Heart left ventricle (tissue), 16 donors: ENCODE results near the gene PHB1. TPM values are rescaled to one million over a fixed set of nuclear protein-coding genes. Genes with fewer than 3 reads are reported as not detected.

Experiments
- ATAC-seq, 4 donors: fragments of 200-7000 bp; cut with Tn5 transposase; one replicate each; pipeline ENCODE4 v1.9.1; 2020 to 2022; ENCODE audit warnings: moderate library complexity in 4 of 4, mild to moderate bottlenecking in 3 of 4, moderate number of reproducible peaks in 1 of 4
- DNase-seq, 5 donors: peaks; one replicate each; pipeline ENCODE4 v3.0.0-alpha.2; 2020
- H3K27ac ChIP-seq, 12 donors: fragments of 200-600 bp; sonication (generic) in 4 of 12; one replicate each; pipeline versions ENCODE4 v1.5.0 to v1.8.0; 2016 to 2022; ENCODE audit warnings: mild to moderate bottlenecking in 2 of 12
- H3K27me3 ChIP-seq, 9 donors: fragments of 200-600 bp; sonication (generic) in 2 of 9; one replicate each; pipeline versions ENCODE4 v1.5.1 to v1.8.0; 2016 to 2022; ENCODE audit warnings: mild to moderate bottlenecking in 3 of 9
- H3K36me3 ChIP-seq, 9 donors: fragments of 200-600 bp; sonication (generic) in 2 of 9; one replicate each; pipeline versions ENCODE4 v1.5.0 to v1.8.0; 2018 to 2022; ENCODE audit warnings: mild to moderate bottlenecking in 2 of 9
- H3K4me1 ChIP-seq, 12 donors: fragments of 200-600 bp; sonication (generic) in 4 of 12; one replicate each; pipeline versions ENCODE4 v1.5.0 to v1.8.0; 2016 to 2022; ENCODE audit warnings: mild to moderate bottlenecking in 3 of 12
- H3K4me3 ChIP-seq, 12 donors: fragments of 200-600 bp; sonication (generic) in 4 of 12; one replicate each; pipeline versions ENCODE4 v1.5.0 to v1.8.0; 2017 to 2022; ENCODE audit warnings: mild to moderate bottlenecking in 9 of 12, moderate library complexity in 4 of 12
- H3K9me3 ChIP-seq, 12 donors: fragments of 200-600 bp; sonication (generic) in 4 of 12; one replicate each; pipeline versions ENCODE4 v1.5.0 to v1.8.0; 2016 to 2022; ENCODE audit warnings: mild to moderate bottlenecking in 1 of 12
- POLR2A ChIP-seq, 2 donors: fragments of 450-650 bp; IDR thresholded peaks; one replicate each; pipeline ENCODE4 v1.6.1; 2017; ENCODE audit warnings: antibody characterized with exemption in 2 of 2, mild to moderate bottlenecking in 2 of 2, moderate library complexity in 2 of 2
- WGBS, 4 donors: extraction: QIAGEN DNeasy Blood & Tissue Kit in 2 of 4; methylation state at CpG; one replicate each; pipeline versions ENCODE4 v1.1.5 to v1.1.7; 2013 to 2018; 5-methylcytosine and 5-hydroxymethylcytosine counted together
- intact Hi-C, 10 donors: fragments of 100-400 bp; cut with DNase I; formaldehyde crosslinking; loops; one replicate each; pipeline versions ENCODE4 v1.11.1 to v1.14.2; 2022
- polyA plus RNA-seq, 2 donors: library from polyadenylated mRNA; stranded (reverse); fragments of 200-250 nt; gene quantifications; one replicate each; pipeline ENCODE4 v1.2.3, GENCODE V29; 2013
- total RNA-seq, 9 donors: library from RNA; depleted of rRNA in 2 of 9; stranded (reverse); fragments of >200 nt in 2 of 9; fragmentation: NEBNext Ultra II Directional in 3 of 9; extraction: Animal tissue kit (Norgen Biotek cat#: 25700) in 3 of 9; gene quantifications; one replicate each; pipeline versions ENCODE4 v1.1.0 to v1.2.4, GENCODE V29; 2016 to 2023
- TF ChIP-seq, protein P1 (sequence below), 12 donors: fragments of 200-600 bp; sonication (generic) in 4 of 12; IDR thresholded peaks; one replicate each; pipeline versions ENCODE4 v1.5.0 to v1.8.0; 2018 to 2022; ENCODE audit warnings: antibody characterized with exemption in 12 of 12, mild to moderate bottlenecking in 5 of 12
- donor health status: ischemic (EF 13 %, LVEDD 7.1; RV severe dilation, severe dysfunction).
- donor health status: healthy with polysubstance abuse.
- donor health status: DM: no; HTN: yes; CAD: no.
- donor health status: DM: no; HTN: no; CAD: no.
- donor health status: ischemic (EF 25% LVEDD 6.9; RV normal size, moderate dysfunction).
- donor health status: ischemic (EF 25% LVEDD 5.7; RV mildly dilated, moderate dysfunction).
- donor health status: healthy.
- donor health status: DM: yes; HTN: yes; CAD: no.
- donor health status: ischemic (EF 35%, LVEDD 5.7; RV mildly dilated, moderate dysfunction).
- donor health status: nonischemic (EF 11% LVEDD 7.7; RV severe dilation, severe dysfunction).
- donor health status: DM: yes; HTN: yes; CAD: no.
- donor health status: PGD.
- donor health status: ischemic (EF 29% LVEDD 5.4; RV normal size, mild dysfunction).
- donor health status: nonischemic (EF 23%, LVEDD 6.1; RV moderate dilation, normal function).

Gene PHB1
- total and polyA plus RNA-seq, 11 donors = 125 to 328 (median 211) TPM

DNA sequence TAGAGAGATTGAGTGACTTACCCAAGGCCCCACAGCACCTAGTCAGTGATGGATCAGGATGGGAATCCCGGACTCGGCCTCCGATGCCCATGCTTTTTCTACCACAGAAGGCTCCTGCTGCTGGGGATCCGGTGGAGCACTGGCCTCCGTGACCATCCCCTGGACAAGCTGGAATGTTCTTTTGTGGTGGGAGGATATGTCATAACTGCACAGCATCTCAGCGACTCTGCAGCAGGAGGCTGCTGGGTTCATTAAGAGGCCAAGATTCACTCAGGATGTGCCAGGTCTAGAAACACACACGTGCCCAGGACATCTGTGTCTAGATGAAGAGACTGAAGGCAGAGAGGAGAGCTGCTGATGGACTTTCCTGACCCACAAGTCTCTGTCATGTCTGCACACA, 45.7 kb upstream of the PHB1 start:
- H3K27me3 ChIP-seq = peaks cover 0 to 57% (median 32%) of the 10 kb centered on the region in 9 donors

DNA sequence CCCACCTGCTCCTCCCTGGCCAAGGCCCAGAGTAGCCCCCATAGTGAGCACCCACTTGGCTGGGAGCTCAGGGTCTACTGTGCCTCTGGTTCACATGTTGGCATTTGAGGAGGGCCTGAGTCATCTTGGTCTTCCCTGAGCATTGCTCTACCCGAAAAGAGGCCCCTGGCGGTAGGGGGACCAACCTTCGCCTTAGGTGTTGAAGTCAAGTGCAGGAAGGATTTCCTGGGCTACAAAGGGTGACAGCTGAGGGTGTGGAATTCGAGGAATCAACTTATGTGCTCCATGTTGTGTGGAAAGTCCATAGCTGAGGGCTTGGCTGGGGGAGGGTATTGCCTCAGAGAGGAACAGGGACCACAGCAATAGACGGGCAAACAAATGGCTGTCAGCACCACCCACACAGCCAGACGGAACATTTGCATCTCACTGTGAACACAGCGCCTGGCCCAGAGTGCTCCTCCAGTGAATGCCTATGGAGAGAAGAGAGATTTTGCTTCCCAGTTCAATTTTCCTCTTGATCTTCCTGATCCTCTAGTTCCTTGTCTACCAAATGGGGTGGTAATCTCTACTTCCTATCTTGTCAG, 44.8 kb upstream of the PHB1 start:
- DNase-seq (no peak), ATAC-seq (no peak)
- Histone ChIP-seq H3K9me3 (peaks cover 0 to 9% (median 0%) of the 10 kb centered on the region in 12 donors), H3K4me1 (no peaks in the 10 kb centered on the region), H3K27ac (no peak overlapping the region), H3K27me3 (peaks cover 0 to 57% (median 29%) of the 10 kb centered on the region in 9 donors), H3K36me3 (no peaks in the 10 kb centered on the region), H3K4me3 (no peak overlapping the region)
- WGBS, 4 donors = 34 to 54% (median 43%) methylated on average over 7 of the region's 7 CpGs
- intact Hi-C loops = no loop called here
- TF ChIP-seq, protein P1, sequence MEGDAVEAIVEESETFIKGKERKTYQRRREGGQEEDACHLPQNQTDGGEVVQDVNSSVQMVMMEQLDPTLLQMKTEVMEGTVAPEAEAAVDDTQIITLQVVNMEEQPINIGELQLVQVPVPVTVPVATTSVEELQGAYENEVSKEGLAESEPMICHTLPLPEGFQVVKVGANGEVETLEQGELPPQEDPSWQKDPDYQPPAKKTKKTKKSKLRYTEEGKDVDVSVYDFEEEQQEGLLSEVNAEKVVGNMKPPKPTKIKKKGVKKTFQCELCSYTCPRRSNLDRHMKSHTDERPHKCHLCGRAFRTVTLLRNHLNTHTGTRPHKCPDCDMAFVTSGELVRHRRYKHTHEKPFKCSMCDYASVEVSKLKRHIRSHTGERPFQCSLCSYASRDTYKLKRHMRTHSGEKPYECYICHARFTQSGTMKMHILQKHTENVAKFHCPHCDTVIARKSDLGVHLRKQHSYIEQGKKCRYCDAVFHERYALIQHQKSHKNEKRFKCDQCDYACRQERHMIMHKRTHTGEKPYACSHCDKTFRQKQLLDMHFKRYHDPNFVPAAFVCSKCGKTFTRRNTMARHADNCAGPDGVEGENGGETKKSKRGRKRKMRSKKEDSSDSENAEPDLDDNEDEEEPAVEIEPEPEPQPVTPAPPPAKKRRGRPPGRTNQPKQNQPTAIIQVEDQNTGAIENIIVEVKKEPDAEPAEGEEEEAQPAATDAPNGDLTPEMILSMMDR (IDR thresholded peaks at IDR 0.05) = no peak
- no peak for TF ChIP-seq POLR2A (IDR thresholded peaks at IDR 0.05)

More for the DNA sequence above, 45.7 kb upstream of the PHB1 start:
- H3K36me3 ChIP-seq = no peaks in the 10 kb centered on the region
- peaks cover 0 to 9% (median 0%) of the 10 kb centered on the region in 12 donors for H3K9me3 ChIP-seq
- TF ChIP-seq POLR2A (IDR thresholded peaks at IDR 0.05) = no peak
- TF ChIP-seq, protein P1 (IDR thresholded peaks at IDR 0.05) = no peak
- intact Hi-C loops = no loop called here
- H3K4me3 ChIP-seq = no peak overlapping the region
- no peak for ATAC-seq
- H3K4me1 ChIP-seq = no peaks in the 10 kb centered on the region
- no peak for DNase-seq
- H3K27ac ChIP-seq = no peak overlapping the region
- WGBS, 4 donors = 73 to 85% (median 81%) methylated on average over 7 of the region's 7 CpGs

DNA sequence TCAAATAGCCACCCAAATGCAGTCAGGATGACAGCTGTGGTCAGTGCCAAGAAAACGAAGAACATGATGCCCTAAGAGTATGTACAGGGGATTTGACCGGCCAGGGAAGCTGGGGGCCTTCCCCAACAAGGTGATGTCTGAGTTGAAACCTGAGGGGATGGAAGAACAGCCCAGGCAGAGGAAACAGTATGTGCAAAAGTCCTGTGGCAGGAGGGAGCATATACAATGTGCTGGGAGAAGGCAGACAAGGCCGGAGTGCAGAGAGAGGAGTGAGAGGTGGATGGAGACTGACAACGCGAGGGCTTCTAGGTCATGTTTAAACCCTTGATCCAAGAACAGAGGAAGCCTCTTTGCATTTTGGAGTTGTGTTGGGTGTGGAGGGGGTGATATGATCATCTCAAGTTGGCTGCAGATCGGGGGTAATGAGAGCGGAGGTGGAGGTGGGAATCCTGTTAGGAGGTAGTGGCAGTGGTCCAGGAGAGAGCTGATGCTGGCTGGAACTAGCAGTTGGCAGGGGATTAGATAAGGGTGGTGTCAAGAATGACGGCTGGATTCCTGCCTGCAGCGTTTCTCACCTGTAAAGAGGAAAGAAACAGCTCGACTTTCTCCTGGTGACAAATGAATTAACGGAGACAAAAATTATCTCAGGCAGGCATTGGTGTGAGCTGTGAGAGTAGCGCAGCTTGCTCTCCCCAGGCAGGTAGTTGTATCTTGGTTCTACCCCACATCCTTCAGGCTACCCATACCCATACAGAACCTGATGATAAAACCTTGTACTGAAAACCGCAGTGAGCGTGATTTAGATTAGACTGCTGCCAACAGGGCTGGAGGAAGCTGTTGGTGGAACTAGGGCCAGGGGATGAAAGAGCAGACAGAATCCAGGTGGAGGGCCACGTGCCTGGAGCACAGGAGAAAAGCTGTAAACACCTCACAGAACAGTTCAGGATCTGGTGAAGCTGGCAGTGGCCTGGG, 43.2 kb upstream of the PHB1 start:
- ATAC-seq (no peak), DNase-seq (no peak)
- H3K4me3 ChIP-seq = no peak overlapping the region
- no peaks in the 10 kb centered on the region for H3K9me3 ChIP-seq
- WGBS, 4 donors = 42 to 60% (median 51%) methylated on average over 15 of the region's 15 CpGs
- H3K27ac ChIP-seq = no peak overlapping the region
- TF ChIP-seq, protein P1 (IDR thresholded peaks at IDR 0.05) = no peak
- TF ChIP-seq POLR2A (IDR thresholded peaks at IDR 0.05) = no peak
- peaks cover 0 to 57% (median 29%) of the 10 kb centered on the region in 9 donors for H3K27me3 ChIP-seq
- H3K4me1 ChIP-seq = no peaks in the 10 kb centered on the region
- intact Hi-C loops = no loop called here
- no peaks in the 10 kb centered on the region for H3K36me3 ChIP-seq
